SK-N-SH (cell line): ENCODE measurements around the gene GP1BA. TPM values are rescaled to one million over a fixed set of nuclear protein-coding genes. Genes with fewer than 3 reads are reported as not detected.
"Not testable (repeated sequence)": the region's sequence is repeated elsewhere in the genome, so short reads cannot be mapped to it uniquely, and the experiment has no call there.

Experiments
- CTCF ChIA-PET: fragments of 300-600, 350-600 bp; formaldehyde crosslinking; extraction: SDS; loops from one replicate; lab custom pipeline; 2021; lab: Yijun Ruan, JAX
- POLR2A ChIA-PET: fragments of 350-600 bp; sonication (Branson Sonifier 250); formaldehyde crosslinking; extraction: SDS; loops from one replicate; lab custom pipeline; 2020; ENCODE audit warnings: antibody characterized with exemption, inconsistent platforms; lab: Yijun Ruan, JAX
- DNase-seq: peaks from one replicate; pipeline ENCODE4 v3.0.0; 2012
- H2AFZ ChIP-seq: fragments of 200-600 bp; sonication (generic); 2 replicates; pipeline ENCODE4 v1.8.1; 2016; ENCODE audit warnings: antibody characterized with exemption, mild to moderate bottlenecking, low read depth
- H3F3A ChIP-seq: fragments of 200-600 bp; sonication (generic); replicated peaks from 2 replicates; pipeline ENCODE3; 2016; ENCODE audit warnings: antibody characterized with exemption, mild to moderate bottlenecking; ENCODE audit not compliant: insufficient read depth
- H3K27ac ChIP-seq, 2 experiments: fragments of 200-500 bp in 1 of 2; fragments of 200-600 bp in 1 of 2; sonication (Bioruptor generic) in 1 of 2; sonication (generic), shearing (Covaris generic) in 1 of 2; 2 replicates each; pipeline versions ENCODE4 v1.5.1 to v1.6.1; 2014 to 2016; ENCODE audit warnings: low read depth in 2 of 2, inconsistent platforms in 1 of 2, low read length in 1 of 2, mild to moderate bottlenecking in 1 of 2, mixed read lengths in 1 of 2
- H3K27me3 ChIP-seq: fragments of 200-600 bp; sonication (generic), shearing (Covaris generic); 2 replicates; pipeline ENCODE4 v1.6.1; 2016; ENCODE audit warnings: mixed run types; ENCODE audit not compliant: insufficient read depth
- H3K36me3 ChIP-seq, 2 experiments: fragments of 200-500 bp in 1 of 2; fragments of 200-600 bp in 1 of 2; sonication (Bioruptor generic) in 1 of 2; sonication (generic) in 1 of 2; replicated peaks in 1 of 2; 2 replicates each; pipeline versions ENCODE3 to v1.5.1; 2014 to 2016; ENCODE audit warnings: low read length in 1 of 2, mild to moderate bottlenecking in 1 of 2; ENCODE audit not compliant: insufficient read depth in 2 of 2, control insufficient read depth in 1 of 2
- H3K4me1 ChIP-seq, 2 experiments: fragments of 200-500 bp in 1 of 2; fragments of 200-600 bp in 1 of 2; sonication (Bioruptor generic) in 1 of 2; sonication (generic), shearing (Covaris generic) in 1 of 2; 2 replicates each; pipeline versions ENCODE4 v1.5.1 to v1.6.1; 2014 to 2016; ENCODE audit warnings: low read depth in 1 of 2, low read length in 1 of 2, mixed run types in 1 of 2; ENCODE audit not compliant: insufficient read depth in 2 of 2, control insufficient read depth in 1 of 2
- H3K4me2 ChIP-seq: fragments of 200-600 bp; sonication (generic), shearing (Covaris generic); 2 replicates; pipeline ENCODE4 v1.6.1; 2017; ENCODE audit warnings: mixed run types
- H3K4me3 ChIP-seq, 2 experiments: fragments of 200-500 bp in 1 of 2; fragments of 200-600 bp in 1 of 2; sonication (Bioruptor generic) in 1 of 2; sonication (generic), shearing (Covaris generic) in 1 of 2; 2 replicates each; pipeline versions ENCODE4 v1.5.1 to v1.8.1; 2014 to 2016; ENCODE audit warnings: low read depth in 2 of 2, inconsistent platforms in 1 of 2, low read length in 1 of 2, mild to moderate bottlenecking in 1 of 2, mixed read lengths in 1 of 2, moderate library complexity in 1 of 2
- H3K79me2 ChIP-seq: fragments of 200-600 bp; sonication (generic); 2 replicates; pipeline ENCODE4 v1.8.1; 2017; ENCODE audit warnings: mild to moderate bottlenecking; ENCODE audit not compliant: insufficient read depth
- H3K9ac ChIP-seq: fragments of 200-600 bp; sonication (generic); 2 replicates; pipeline ENCODE4 v1.6.1; 2017; ENCODE audit warnings: mixed run types
- H3K9me2 ChIP-seq: fragments of 200-600 bp; sonication (generic); 2 replicates; pipeline ENCODE4 v1.6.1; 2017; ENCODE audit warnings: mixed run types
- H3K9me3 ChIP-seq: fragments of 200-600 bp; sonication (generic); 2 replicates; pipeline ENCODE4 v1.6.1; 2017; ENCODE audit warnings: mixed run types, mild to moderate bottlenecking, moderate library complexity
- H4K20me1 ChIP-seq: fragments of 200-600 bp; sonication (generic); 2 replicates; pipeline ENCODE4 v1.6.1; 2017; ENCODE audit warnings: mild to moderate bottlenecking, mixed run types; ENCODE audit not compliant: insufficient read depth
- FOSL2 ChIP-seq: IDR thresholded peaks from 2 replicates; pipeline ENCODE4 v1.4.0; 2012; ENCODE audit warnings: low read depth, mild to moderate bottlenecking, moderate library complexity, borderline replicate concordance
- GABPA ChIP-seq: IDR thresholded peaks from 2 replicates; pipeline ENCODE4 v1.4.0; 2012; ENCODE audit warnings: low read depth, mild to moderate bottlenecking
- MXI1 ChIP-seq: IDR thresholded peaks from 2 replicates; pipeline ENCODE4 v1.6.1; 2012; ENCODE audit warnings: mild to moderate bottlenecking, low read depth, low read length, improper control_type of control experiment
- NRF1 ChIP-seq: IDR thresholded peaks from 2 replicates; pipeline ENCODE4 v1.6.1; 2012; ENCODE audit warnings: low read depth, mild to moderate bottlenecking, low read length
- RAD21 ChIP-seq: IDR thresholded peaks from 2 replicates; pipeline ENCODE4 v1.6.1; 2012; ENCODE audit warnings: mild to moderate bottlenecking, low read length
- RXRA ChIP-seq: IDR thresholded peaks from 2 replicates; pipeline ENCODE4 v1.4.0; 2012; ENCODE audit warnings: low read depth, mild to moderate bottlenecking, borderline replicate concordance
- SMC3 ChIP-seq: IDR thresholded peaks from 2 replicates; pipeline ENCODE4 v1.6.1; 2012; ENCODE audit warnings: low read depth, low read length, improper control_type of control experiment
- TAF1 ChIP-seq: IDR thresholded peaks from 2 replicates; pipeline ENCODE4 v1.6.1; 2012; ENCODE audit warnings: low read depth, mild to moderate bottlenecking, low read length, moderate library complexity, borderline replicate concordance
- WGBS: methylation state at CpG from one replicate; pipeline ENCODE4 v1.1.6; 2017; ENCODE audit warnings: low lambda C conversion rate; 5-methylcytosine and 5-hydroxymethylcytosine counted together
- polyA plus RNA-seq, 3 experiments: library from polyadenylated mRNA; depleted of rRNA; stranded (reverse); fragments of >200 nt; gene quantifications; 2 replicates each; pipeline ENCODE4 v1.2.3, GENCODE V29; 2012
- TF ChIP-seq, protein P1 (sequence below): IDR thresholded peaks from 2 replicates; pipeline ENCODE4 v1.6.1; 2012; ENCODE audit warnings: mild to moderate bottlenecking, low read depth, low read length, moderate library complexity
- TF ChIP-seq, protein P2 (sequence below): IDR thresholded peaks from 2 replicates; pipeline ENCODE4 v1.4.0; 2012; ENCODE audit warnings: low read depth, borderline replicate concordance
- TF ChIP-seq, protein P3 (sequence below): fragments of 200-600 bp; sonication (generic); IDR thresholded peaks from 2 replicates; pipeline ENCODE4 v1.6.1; 2017; ENCODE audit warnings: antibody characterized with exemption, mild to moderate bottlenecking, moderate library complexity

The GP1BA gene
- polyA plus RNA-seq, 1 of the 3 experiments (the other 2 are of a cell fraction) = not detected

GRCh38 chr17:4902540-4902939 lies 29.5 kb upstream of the GP1BA start:
- H3F3A ChIP-seq = no peaks in the 10 kb centered on the region
- ChIA-PET CTCF (interaction anchor here (0.9 to 6.5 kb wide), 11 partner anchors 13 to 200 kb away, joined by 3 to 47 read pairs (median 4); partner anchors contain the start of genes GLTPD2, MED11 and VMO1), POLR2A (no interaction called here)
- TF ChIP-seq TAF1 (no peak), RXRA (no peak), NRF1 (no peak), GABPA (no peak)
- TF ChIP-seq, protein P1, sequence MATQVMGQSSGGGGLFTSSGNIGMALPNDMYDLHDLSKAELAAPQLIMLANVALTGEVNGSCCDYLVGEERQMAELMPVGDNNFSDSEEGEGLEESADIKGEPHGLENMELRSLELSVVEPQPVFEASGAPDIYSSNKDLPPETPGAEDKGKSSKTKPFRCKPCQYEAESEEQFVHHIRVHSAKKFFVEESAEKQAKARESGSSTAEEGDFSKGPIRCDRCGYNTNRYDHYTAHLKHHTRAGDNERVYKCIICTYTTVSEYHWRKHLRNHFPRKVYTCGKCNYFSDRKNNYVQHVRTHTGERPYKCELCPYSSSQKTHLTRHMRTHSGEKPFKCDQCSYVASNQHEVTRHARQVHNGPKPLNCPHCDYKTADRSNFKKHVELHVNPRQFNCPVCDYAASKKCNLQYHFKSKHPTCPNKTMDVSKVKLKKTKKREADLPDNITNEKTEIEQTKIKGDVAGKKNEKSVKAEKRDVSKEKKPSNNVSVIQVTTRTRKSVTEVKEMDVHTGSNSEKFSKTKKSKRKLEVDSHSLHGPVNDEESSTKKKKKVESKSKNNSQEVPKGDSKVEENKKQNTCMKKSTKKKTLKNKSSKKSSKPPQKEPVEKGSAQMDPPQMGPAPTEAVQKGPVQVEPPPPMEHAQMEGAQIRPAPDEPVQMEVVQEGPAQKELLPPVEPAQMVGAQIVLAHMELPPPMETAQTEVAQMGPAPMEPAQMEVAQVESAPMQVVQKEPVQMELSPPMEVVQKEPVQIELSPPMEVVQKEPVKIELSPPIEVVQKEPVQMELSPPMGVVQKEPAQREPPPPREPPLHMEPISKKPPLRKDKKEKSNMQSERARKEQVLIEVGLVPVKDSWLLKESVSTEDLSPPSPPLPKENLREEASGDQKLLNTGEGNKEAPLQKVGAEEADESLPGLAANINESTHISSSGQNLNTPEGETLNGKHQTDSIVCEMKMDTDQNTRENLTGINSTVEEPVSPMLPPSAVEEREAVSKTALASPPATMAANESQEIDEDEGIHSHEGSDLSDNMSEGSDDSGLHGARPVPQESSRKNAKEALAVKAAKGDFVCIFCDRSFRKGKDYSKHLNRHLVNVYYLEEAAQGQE = no peak
- TF ChIP-seq, protein P2, sequence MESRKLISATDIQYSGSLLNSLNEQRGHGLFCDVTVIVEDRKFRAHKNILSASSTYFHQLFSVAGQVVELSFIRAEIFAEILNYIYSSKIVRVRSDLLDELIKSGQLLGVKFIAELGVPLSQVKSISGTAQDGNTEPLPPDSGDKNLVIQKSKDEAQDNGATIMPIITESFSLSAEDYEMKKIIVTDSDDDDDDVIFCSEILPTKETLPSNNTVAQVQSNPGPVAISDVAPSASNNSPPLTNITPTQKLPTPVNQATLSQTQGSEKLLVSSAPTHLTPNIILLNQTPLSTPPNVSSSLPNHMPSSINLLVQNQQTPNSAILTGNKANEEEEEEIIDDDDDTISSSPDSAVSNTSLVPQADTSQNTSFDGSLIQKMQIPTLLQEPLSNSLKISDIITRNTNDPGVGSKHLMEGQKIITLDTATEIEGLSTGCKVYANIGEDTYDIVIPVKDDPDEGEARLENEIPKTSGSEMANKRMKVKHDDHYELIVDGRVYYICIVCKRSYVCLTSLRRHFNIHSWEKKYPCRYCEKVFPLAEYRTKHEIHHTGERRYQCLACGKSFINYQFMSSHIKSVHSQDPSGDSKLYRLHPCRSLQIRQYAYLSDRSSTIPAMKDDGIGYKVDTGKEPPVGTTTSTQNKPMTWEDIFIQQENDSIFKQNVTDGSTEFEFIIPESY = no peak
- H3K36me3 ChIP-seq = peaks cover 0 to 11% of the 10 kb centered on the region in 2 experiments
- DNase-seq = peak; percentile 8
- H3K79me2 ChIP-seq = no peaks in the 10 kb centered on the region
- H3K27me3 ChIP-seq = no peaks in the 10 kb centered on the region
- no peak overlapping the region for H2AFZ ChIP-seq
- H3K4me2 ChIP-seq = no peak overlapping the region
- H3K4me3 ChIP-seq = no peak overlapping the region
- H3K9ac ChIP-seq = no peak overlapping the region
- H3K9me3 ChIP-seq = no peaks in the 10 kb centered on the region
- H3K9me2 ChIP-seq = no peaks in the 10 kb centered on the region
- no peaks in the 10 kb centered on the region for H4K20me1 ChIP-seq
- peaks cover 0 to 10% of the 10 kb centered on the region in 2 experiments; a peak in 1 of 4 replicates for H3K4me1 ChIP-seq
- whole genome bisulfite sequencing = 80% methylated on average over 8 of the region's 8 CpGs
- H3K27ac ChIP-seq = no peak overlapping the region

- Histone ChIP-seq H4K20me1 (no peaks in the 10 kb centered on the region), H3K9me3 (no peaks in the 10 kb centered on the region), H3K4me2 (no peak within 1 kb of the TSS), H3K9ac (no peak within 1 kb of the TSS), H3K36me3 (peaks cover 0 to 10% of the 10 kb centered on the region in 2 experiments), H3K27ac (no peak within 1 kb of the TSS), H3K27me3 (no peaks in the 10 kb centered on the region), H3K9me2 (no peaks in the 10 kb centered on the region), H2AFZ (no peak within 1 kb of the TSS), H3K4me1 (peaks cover 0 to 12% of the 10 kb centered on the region in 2 experiments; a peak in 1 of 4 replicates), H3K4me3 (peak within 1 kb of the TSS in 1 of 2 experiments; percentile 9; a peak in 1 of 4 replicates), H3F3A (no peaks in the 10 kb centered on the region), H3K79me2 (no peaks in the 10 kb centered on the region)
- TF ChIP-seq, protein P3, sequence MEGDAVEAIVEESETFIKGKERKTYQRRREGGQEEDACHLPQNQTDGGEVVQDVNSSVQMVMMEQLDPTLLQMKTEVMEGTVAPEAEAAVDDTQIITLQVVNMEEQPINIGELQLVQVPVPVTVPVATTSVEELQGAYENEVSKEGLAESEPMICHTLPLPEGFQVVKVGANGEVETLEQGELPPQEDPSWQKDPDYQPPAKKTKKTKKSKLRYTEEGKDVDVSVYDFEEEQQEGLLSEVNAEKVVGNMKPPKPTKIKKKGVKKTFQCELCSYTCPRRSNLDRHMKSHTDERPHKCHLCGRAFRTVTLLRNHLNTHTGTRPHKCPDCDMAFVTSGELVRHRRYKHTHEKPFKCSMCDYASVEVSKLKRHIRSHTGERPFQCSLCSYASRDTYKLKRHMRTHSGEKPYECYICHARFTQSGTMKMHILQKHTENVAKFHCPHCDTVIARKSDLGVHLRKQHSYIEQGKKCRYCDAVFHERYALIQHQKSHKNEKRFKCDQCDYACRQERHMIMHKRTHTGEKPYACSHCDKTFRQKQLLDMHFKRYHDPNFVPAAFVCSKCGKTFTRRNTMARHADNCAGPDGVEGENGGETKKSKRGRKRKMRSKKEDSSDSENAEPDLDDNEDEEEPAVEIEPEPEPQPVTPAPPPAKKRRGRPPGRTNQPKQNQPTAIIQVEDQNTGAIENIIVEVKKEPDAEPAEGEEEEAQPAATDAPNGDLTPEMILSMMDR = peak; percentile 82
- TF ChIP-seq FOSL2 (no peak), MXI1 (peak; percentile 72), SMC3 (peak; percentile 54), RAD21 (peak; percentile 64)
- ChIA-PET POLR2A (no interaction called here), CTCF (interaction anchor here (0.6 to 6.5 kb wide), 31 partner anchors 9 to 321 kb away, joined by 3 to 47 read pairs (median 4); partner anchors contain the start of genes GLTPD2, MED11, RNF167 and SLC25A11)
- peak; percentile 78 for DNase-seq
- WGBS = 27% methylated on average over 8 of the region's 10 CpGs
Measured at GRCh38 chr17:4903051-4903818, 28.8 kb upstream of the GP1BA start, which contains the start of gene CHRNE. TSS of gene CHRNE (minus strand) at chr17:4903098. CDS start at chr17:4903063, 35 bp downstream.

DNA sequence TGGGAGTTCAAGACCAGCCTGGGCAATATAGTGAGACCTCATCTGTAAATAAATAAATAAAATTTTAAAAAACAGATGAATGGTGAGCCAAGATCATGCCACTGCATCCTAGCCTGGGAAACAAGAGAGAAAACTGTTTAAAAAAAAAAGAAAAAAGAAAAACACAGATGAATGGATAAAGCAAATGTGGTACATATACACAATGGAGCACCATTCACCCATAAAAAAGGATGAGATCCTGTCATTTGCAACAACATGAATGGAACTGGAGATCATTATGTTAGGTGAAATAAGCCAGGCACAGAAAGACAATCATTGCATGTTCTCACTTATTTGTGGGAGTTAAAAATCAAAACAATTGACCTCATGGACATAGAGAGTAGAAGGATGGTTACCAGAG lies 25.4 kb upstream of the GP1BA start:
- H4K20me1 ChIP-seq, H3K9ac ChIP-seq, H2AFZ ChIP-seq, H3K27ac ChIP-seq, POLR2A ChIA-PET, H3K27me3 ChIP-seq, H3K9me3 ChIP-seq, H3K36me3 ChIP-seq, H3K79me2 ChIP-seq, H3K4me3 ChIP-seq, H3K9me2 ChIP-seq, H3F3A ChIP-seq, H3K4me2 ChIP-seq, DNase-seq: not testable (repeated sequence)
- H3K4me1 ChIP-seq = peaks cover 0 to 21% of the 10 kb centered on the region in 2 experiments; a peak in 1 of 4 replicates
- CTCF ChIA-PET = interaction anchor here (1.6 kb wide), 1 partner anchor 81 kb away, joined by 4 read pairs; the partner anchor contains the start of gene CAMTA2
